HG02981 (cell line): ENCODE data around the gene KDM2B.

Experiments used
- ATAC-seq: cut with Tn5 transposase; IDR thresholded peaks from one replicate; pipeline ENCODE4 v1.9.1; 2021; ENCODE audit warnings: mild to moderate bottlenecking, moderate library complexity; ENCODE audit not compliant: unreplicated experiment

The KDM2B gene

GRCh38 chr12:121532503-121533393 lies 48.1 kb downstream of the KDM2B start:
- no peak for ATAC-seq

GRCh38 chr12:121531356-121531750 lies 49.5 kb downstream of the KDM2B start:
- ATAC-seq, result no peak

GRCh38 chr12:121530600-121531355 lies 50.0 kb downstream of the KDM2B start:
- no peak for ATAC-seq

GRCh38 chr12:121529184-121529583 lies 51.6 kb downstream of the KDM2B start:
- ATAC-seq, result no peak

GRCh38 chr12:121525411-121525810 lies 55.4 kb downstream of the KDM2B start:
- no peak for ATAC-seq

- ATAC-seq, result no peak
Measured at GRCh38 chr12:121524196-121524916, 56.5 kb downstream of the KDM2B start.

GRCh38 chr12:121523741-121524140 lies 57.1 kb downstream of the KDM2B start:
- ATAC-seq, result peak; percentile 47

GRCh38 chr12:121522971-121523370 lies 57.9 kb downstream of the KDM2B start:
- ATAC-seq, result no peak

GRCh38 chr12:121520586-121521086 lies 60.2 kb downstream of the KDM2B start:
- ATAC-seq, result no peak

GRCh38 chr12:121520119-121520518 lies 60.7 kb downstream of the KDM2B start:
- ATAC-seq, result no peak

GRCh38 chr12:121519227-121519626 lies 61.6 kb downstream of the KDM2B start:
- no peak for ATAC-seq

- ATAC-seq, result no peak
Measured at GRCh38 chr12:121518656-121519055, 62.2 kb downstream of the KDM2B start.

GRCh38 chr12:121516437-121517011 lies 64.3 kb downstream of the KDM2B start:
- ATAC-seq, result no peak

- no peak for ATAC-seq
Measured at GRCh38 chr12:121515615-121516014, 65.2 kb downstream of the KDM2B start.

- ATAC-seq, result peak; percentile 39
Measured at GRCh38 chr12:121514184-121514742, 66.6 kb downstream of the KDM2B start.

- peak; percentile 58 for ATAC-seq
Measured at GRCh38 chr12:121513464-121514183, 67.2 kb downstream of the KDM2B start.

GRCh38 chr12:121512561-121512960 lies 68.3 kb downstream of the KDM2B start:
- ATAC-seq, result no peak

- no peak for ATAC-seq
Measured at GRCh38 chr12:121511916-121512315, 68.9 kb downstream of the KDM2B start.

GRCh38 chr12:121509339-121509738 lies 71.5 kb downstream of the KDM2B start:
- ATAC-seq, result no peak

- no peak for ATAC-seq
Measured at GRCh38 chr12:121508533-121508932, 72.3 kb downstream of the KDM2B start.
